Stimulated activated CD8-positive, alpha-beta memory T cell treated with anti-CD3 and anti-CD28 coated beads, Interleukin-15, amount 100 ng/mL, for 4 hours (primary cell): Measurements from ENCODE around the gene HLX.

Source experiments
- DNase-seq, 2 donors: peaks; one replicate each; pipeline ENCODE4 v3.0.0-alpha.2; 2020; ENCODE audit warnings: low read depth in 2 of 2

Gene HLX

GRCh38 chr1:220896092-220896491 lies 16.8 kb downstream of the HLX start:
- no peak for DNase-seq

GRCh38 chr1:220900842-220901241 lies 21.6 kb downstream of the HLX start:
- DNase-seq = no peak

- DNase-seq = no peak
Observed at GRCh38 chr1:220901881-220902280, 22.6 kb downstream of the HLX start.

GRCh38 chr1:220902916-220903315 lies 23.7 kb downstream of the HLX start:
- DNase-seq = no peak

- no peak for DNase-seq
Observed at GRCh38 chr1:220904876-220905275, 25.6 kb downstream of the HLX start.

GRCh38 chr1:220905650-220906560 lies 26.7 kb downstream of the HLX start:
- no peak for DNase-seq

GRCh38 chr1:220906561-220907334 lies 27.5 kb downstream of the HLX start:
- no peak for DNase-seq

GRCh38 chr1:220908757-220909156 lies 29.5 kb downstream of the HLX start:
- no peak for DNase-seq

- DNase-seq = no peak
Observed at GRCh38 chr1:220910021-220910420, 30.8 kb downstream of the HLX start.

- DNase-seq = no peak
Observed at GRCh38 chr1:220914283-220915116, 35.3 kb downstream of the HLX start.

GRCh38 chr1:220915117-220915440 lies 35.8 kb downstream of the HLX start:
- no peak for DNase-seq

GRCh38 chr1:220915954-220916353 lies 36.7 kb downstream of the HLX start:
- DNase-seq = no peak

- DNase-seq = no peak
Observed at GRCh38 chr1:220917101-220917500, 37.9 kb downstream of the HLX start.

GRCh38 chr1:220917535-220918209 lies 38.4 kb downstream of the HLX start:
- no peak for DNase-seq

GRCh38 chr1:220918285-220918951 lies 39.2 kb downstream of the HLX start:
- DNase-seq = no peak

GRCh38 chr1:220920967-220921366 lies 41.7 kb downstream of the HLX start:
- DNase-seq = no peak

- DNase-seq = no peak
Observed at GRCh38 chr1:220921498-220921897, 42.3 kb downstream of the HLX start.

- no peak for DNase-seq
Observed at GRCh38 chr1:220921971-220922635, 42.9 kb downstream of the HLX start.

- no peak for DNase-seq
Observed at GRCh38 chr1:220922951-220923350, 43.7 kb downstream of the HLX start.

GRCh38 chr1:220924331-220924970 lies 45.2 kb downstream of the HLX start:
- DNase-seq = no peak
